ENCODE results near the gene MRPS23.

GRCh38 chr17:57794841-57795240, 55.0 kb downstream of the MRPS23 start:
- TF ChIP-seq CTCF (IDR thresholded peaks at IDR 0.05 in 8 of 11, conservative IDR thresholded peaks at IDR 0.05 in 3 of 11) (no peak), POLR2A (IDR thresholded peaks at IDR 0.05) (no peak), POLR2AphosphoS5 (IDR thresholded peaks at IDR 0.05) (no peak)
